ENCODE results near the gene PCP2. TPM values are rescaled to one million over a fixed set of nuclear protein-coding genes. Genes with fewer than 3 reads are reported as not detected.

PCP2 gene
- total RNA-seq, 2 donors from 2014 or later = not detected

- no peak for ATAC-seq
- no peak for DNase-seq
Measured at GRCh38 chr19:7624810-7625209, 8.7 kb downstream of the PCP2 start.

GRCh38 chr19:7623725-7624603 lies 9.6 kb downstream of the PCP2 start:
- DNase-seq = no peak
- intact Hi-C loops (cut with DNase I) = no loop called here
- ATAC-seq = no peak

More at GRCh38 chr19:7624810-7625209, 8.7 kb downstream of the PCP2 start:
- intact Hi-C loops (cut with DNase I) = no loop called here

- DNase-seq (no peak), ATAC-seq (no peak)
- intact Hi-C loops (cut with DNase I) = no loop called here
Measured at GRCh38 chr19:7622933-7623685, 10.4 kb downstream of the PCP2 start.

- intact Hi-C loops (cut with DNase I) = no loop called here
- ATAC-seq = no peak
- DNase-seq = no peak
Measured at GRCh38 chr19:7620442-7621412, 12.8 kb downstream of the PCP2 start.

- ATAC-seq = no peak
- DNase-seq = no peak
- intact Hi-C loops (cut with DNase I) = no loop called here
Measured at GRCh38 chr19:7619671-7620441, 13.7 kb downstream of the PCP2 start.

- intact Hi-C loops (cut with DNase I) = no loop called here
- ATAC-seq (peak; percentile 8 to 53), DNase-seq (no peak)
Measured at GRCh38 chr19:7618771-7619510, 14.6 kb downstream of the PCP2 start.

- intact Hi-C loops (cut with DNase I) = no loop called here
- ATAC-seq (peak in 1 of 2 donors; percentile 10), DNase-seq (no peak)
Measured at GRCh38 chr19:7618348-7618747, 15.2 kb downstream of the PCP2 start.

GRCh38 chr19:7617735-7618134 lies 15.8 kb downstream of the PCP2 start:
- ATAC-seq = no peak
- intact Hi-C loops (cut with DNase I) = no loop called here
- no peak for DNase-seq

GRCh38 chr19:7617172-7617571 lies 16.3 kb downstream of the PCP2 start:
- no peak for DNase-seq
- intact Hi-C loops (cut with DNase I) = no loop called here

GRCh38 chr19:7614859-7615741 lies 18.4 kb downstream of the PCP2 start:
- no peak for ATAC-seq
- no peak for DNase-seq
- intact Hi-C loops (cut with DNase I) = no loop called here

More at GRCh38 chr19:7617172-7617571, 16.3 kb downstream of the PCP2 start:
- no peak for ATAC-seq

GRCh38 chr19:7612282-7613274 lies 20.9 kb downstream of the PCP2 start:
- intact Hi-C loops (cut with DNase I) = no loop called here
- DNase-seq (no peak), ATAC-seq (no peak)

GRCh38 chr19:7611541-7612279 lies 21.8 kb downstream of the PCP2 start:
- DNase-seq (no peak), ATAC-seq (no peak)
- intact Hi-C loops (cut with DNase I) = no loop called here

- no peak for ATAC-seq
- DNase-seq = no peak
- intact Hi-C loops (cut with DNase I) = no loop called here
Measured at GRCh38 chr19:7610491-7611240, 22.9 kb downstream of the PCP2 start.

GRCh38 chr19:7607874-7608560 lies 25.5 kb downstream of the PCP2 start:
- ATAC-seq = no peak
- intact Hi-C loops (cut with DNase I) = no loop called here
- DNase-seq = no peak

All from left cardiac atrium (tissue), 4 donors.